Measurements from ENCODE around the gene NRP2. TPM values are rescaled to one million over a fixed set of nuclear protein-coding genes. Genes with fewer than 3 reads are reported as not detected.

Gene NRP2
- total and polyA plus RNA-seq, 8 donors, result 42.3 to 122 (median 60.9) TPM

DNA sequence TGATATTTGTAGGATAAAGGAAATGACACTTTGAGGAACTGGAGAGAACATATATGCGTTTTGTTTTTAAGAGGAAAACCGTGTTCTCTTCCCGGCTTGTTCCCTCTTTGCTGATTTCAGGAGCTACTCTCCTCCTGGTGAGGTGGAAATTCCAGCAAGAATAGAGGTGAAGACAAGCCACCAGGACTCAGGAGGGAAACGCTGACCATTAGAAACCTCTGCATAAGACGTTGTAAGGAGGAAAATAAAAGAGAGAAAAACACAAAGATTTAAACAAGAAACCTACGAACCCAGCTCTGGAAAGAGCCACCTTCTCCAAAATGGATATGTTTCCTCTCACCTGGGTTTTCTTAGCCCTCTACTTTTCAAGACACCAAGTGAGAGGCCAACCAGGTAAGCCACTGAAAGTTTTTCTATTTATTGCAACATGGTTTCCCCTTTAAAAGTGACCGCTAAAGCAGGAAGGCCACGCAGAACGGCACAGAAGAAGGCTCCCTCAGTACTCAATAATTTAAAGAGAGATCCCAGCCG, 735 bp downstream of the NRP2 start:
- intact Hi-C loops (cut with DNase I), result loop anchor here in 1 of 2 donors (10.0 kb wide), 1 partner anchor 1358 kb away; no protein-coding TSS in a partner anchor
- Histone ChIP-seq H3K4me3 (peak overlapping the region; percentile 68 to 75), H3K36me3 (no peaks in the 10 kb centered on the region), H3K9me3 (no peaks in the 10 kb centered on the region), H3K4me1 (peaks cover 11 to 51% of the 10 kb centered on the region in 2 donors), H3K27me3 (peaks cover 0 to 78% of the 10 kb centered on the region in 2 donors), H3K27ac (peak overlapping the region; percentile 85 to 90)
- TF ChIP-seq, protein P1, sequence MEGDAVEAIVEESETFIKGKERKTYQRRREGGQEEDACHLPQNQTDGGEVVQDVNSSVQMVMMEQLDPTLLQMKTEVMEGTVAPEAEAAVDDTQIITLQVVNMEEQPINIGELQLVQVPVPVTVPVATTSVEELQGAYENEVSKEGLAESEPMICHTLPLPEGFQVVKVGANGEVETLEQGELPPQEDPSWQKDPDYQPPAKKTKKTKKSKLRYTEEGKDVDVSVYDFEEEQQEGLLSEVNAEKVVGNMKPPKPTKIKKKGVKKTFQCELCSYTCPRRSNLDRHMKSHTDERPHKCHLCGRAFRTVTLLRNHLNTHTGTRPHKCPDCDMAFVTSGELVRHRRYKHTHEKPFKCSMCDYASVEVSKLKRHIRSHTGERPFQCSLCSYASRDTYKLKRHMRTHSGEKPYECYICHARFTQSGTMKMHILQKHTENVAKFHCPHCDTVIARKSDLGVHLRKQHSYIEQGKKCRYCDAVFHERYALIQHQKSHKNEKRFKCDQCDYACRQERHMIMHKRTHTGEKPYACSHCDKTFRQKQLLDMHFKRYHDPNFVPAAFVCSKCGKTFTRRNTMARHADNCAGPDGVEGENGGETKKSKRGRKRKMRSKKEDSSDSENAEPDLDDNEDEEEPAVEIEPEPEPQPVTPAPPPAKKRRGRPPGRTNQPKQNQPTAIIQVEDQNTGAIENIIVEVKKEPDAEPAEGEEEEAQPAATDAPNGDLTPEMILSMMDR (IDR thresholded peaks at IDR 0.05), result no peak
- no peak for ATAC-seq
- no peak for DNase-seq

DNA sequence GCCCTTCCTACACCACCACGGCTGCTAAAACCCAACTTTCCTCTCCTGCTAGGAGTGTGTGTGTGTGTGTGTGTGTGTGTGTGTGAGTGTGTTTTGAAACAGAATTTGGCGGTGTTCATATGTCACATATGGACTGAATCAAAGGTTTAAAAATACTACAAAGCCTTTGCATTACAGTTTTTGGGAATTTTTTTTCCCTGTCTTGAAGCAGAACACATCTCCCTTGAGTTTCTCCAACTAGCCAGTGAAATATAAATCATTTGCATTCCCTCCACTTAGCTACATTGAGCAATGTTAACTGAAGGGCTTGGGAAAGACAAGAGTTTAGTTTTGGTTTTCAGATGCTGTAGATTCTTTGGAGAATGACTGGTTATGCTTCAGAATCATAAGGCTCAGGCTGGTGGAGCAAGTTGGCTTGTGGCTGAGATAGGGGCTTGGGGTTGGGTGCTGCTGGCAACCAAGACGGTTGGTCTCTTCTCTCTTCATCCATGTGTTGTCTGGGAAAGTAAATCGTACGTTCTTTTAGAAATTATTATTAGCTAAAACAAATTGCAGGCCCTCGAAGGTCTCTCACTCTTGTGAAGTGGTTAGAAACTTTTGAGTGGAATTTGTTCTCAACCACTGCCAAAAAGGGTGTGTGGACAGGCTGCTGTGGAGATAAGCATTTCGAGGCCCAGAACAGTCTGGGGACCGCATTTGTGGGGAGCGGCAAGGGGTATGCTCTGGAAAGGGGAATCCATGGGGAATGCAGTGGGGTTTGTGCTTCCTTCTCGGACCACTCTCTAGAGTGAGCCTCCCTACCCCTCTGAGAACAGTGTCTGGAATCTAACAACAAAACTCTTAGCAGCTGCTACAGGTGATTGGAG, 1.4 kb downstream of the NRP2 start:
- peak; percentile 3 for ATAC-seq
- intact Hi-C loops (cut with DNase I), result loop anchor here in 1 of 2 donors (10.0 kb wide), 1 partner anchor 1359 kb away; no protein-coding TSS in a partner anchor
- peak in 1 of 4 donors; percentile 49 for DNase-seq

GRCh38 chr2:205684871-205685313, 2.6 kb downstream of the NRP2 start:
- peak; percentile 23 for ATAC-seq
- TF ChIP-seq, protein P1 (IDR thresholded peaks at IDR 0.05), result no peak
- Histone ChIP-seq H3K4me3 (peak overlapping the region; percentile 68 to 75), H3K36me3 (no peaks in the 10 kb centered on the region), H3K27ac (peak overlapping the region; percentile 72 to 85), H3K27me3 (peaks cover 0 to 78% of the 10 kb centered on the region in 2 donors), H3K4me1 (peaks cover 11 to 63% of the 10 kb centered on the region in 2 donors), H3K9me3 (no peaks in the 10 kb centered on the region)
- peak in 2 of 4 donors; percentile 51 to 79 for DNase-seq
- intact Hi-C loops (cut with DNase I), result loop anchor here in 1 of 2 donors (10.0 kb wide), 1 partner anchor 1360 kb away; no protein-coding TSS in a partner anchor

More for the DNA sequence above, 1.4 kb downstream of the NRP2 start:
- peaks cover 0 to 78% of the 10 kb centered on the region in 2 donors for H3K27me3 ChIP-seq
- H3K4me3 ChIP-seq, result peak overlapping the region; percentile 68 to 75
- H3K27ac ChIP-seq, result peak overlapping the region; percentile 85 to 90
- H3K36me3 ChIP-seq, result no peaks in the 10 kb centered on the region
- no peaks in the 10 kb centered on the region for H3K9me3 ChIP-seq
- peaks cover 11 to 58% of the 10 kb centered on the region in 2 donors for H3K4me1 ChIP-seq
- TF ChIP-seq, protein P1 (IDR thresholded peaks at IDR 0.05), result no peak

- no peaks in the 10 kb centered on the region for H3K9me3 ChIP-seq
- H3K4me3 ChIP-seq, result peak overlapping the region; percentile 68 to 75
- intact Hi-C loops (cut with DNase I), result loop anchor here in 1 of 2 donors (10.0 kb wide), 1 partner anchor 1361 kb away; no protein-coding TSS in a partner anchor
- H3K27ac ChIP-seq, result peak overlapping the region; percentile 72 to 85
- TF ChIP-seq, protein P1 (IDR thresholded peaks at IDR 0.05), result no peak
- ATAC-seq (peak; percentile 50), DNase-seq (peak in 3 of 4 donors; percentile 59 to 85 (median 67))
- no peaks in the 10 kb centered on the region for H3K36me3 ChIP-seq
- peaks cover 11 to 59% of the 10 kb centered on the region in 2 donors for H3K4me1 ChIP-seq
- H3K27me3 ChIP-seq, result peaks cover 0 to 74% of the 10 kb centered on the region in 2 donors
Observed at GRCh38 chr2:205685314-205686055, 3.2 kb downstream of the NRP2 start.
